Epithelial cell of esophagus (primary cell): ENCODE measurements around the gene RBL2.
"Not testable (repeated sequence)": the region's sequence is repeated elsewhere in the genome, so short reads cannot be mapped to it uniquely, and the experiment has no call there.

ENCODE experiments used
- DNase-seq: peaks from one replicate; pipeline ENCODE4 v3.0.0; 2010; ENCODE audit warnings: low read depth
- H3K4me3 ChIP-seq: 2 replicates; pipeline ENCODE4 v1.5.1; 2011; ENCODE audit warnings: mild to moderate bottlenecking, low read length, control low read depth
- TF ChIP-seq, protein P1 (sequence below): IDR thresholded peaks from 2 replicates; pipeline ENCODE4 v1.5.1; 2011; ENCODE audit warnings: low read depth, mild to moderate bottlenecking, low read length, control low read depth, inconsistent platforms; ENCODE audit not compliant: insufficient read depth; ENCODE audit errors: missing control alignments

Gene RBL2

GRCh38 chr16:53510704-53511070, 76.4 kb downstream of the RBL2 start:
- no peak overlapping the region for H3K4me3 ChIP-seq
- TF ChIP-seq, protein P1, sequence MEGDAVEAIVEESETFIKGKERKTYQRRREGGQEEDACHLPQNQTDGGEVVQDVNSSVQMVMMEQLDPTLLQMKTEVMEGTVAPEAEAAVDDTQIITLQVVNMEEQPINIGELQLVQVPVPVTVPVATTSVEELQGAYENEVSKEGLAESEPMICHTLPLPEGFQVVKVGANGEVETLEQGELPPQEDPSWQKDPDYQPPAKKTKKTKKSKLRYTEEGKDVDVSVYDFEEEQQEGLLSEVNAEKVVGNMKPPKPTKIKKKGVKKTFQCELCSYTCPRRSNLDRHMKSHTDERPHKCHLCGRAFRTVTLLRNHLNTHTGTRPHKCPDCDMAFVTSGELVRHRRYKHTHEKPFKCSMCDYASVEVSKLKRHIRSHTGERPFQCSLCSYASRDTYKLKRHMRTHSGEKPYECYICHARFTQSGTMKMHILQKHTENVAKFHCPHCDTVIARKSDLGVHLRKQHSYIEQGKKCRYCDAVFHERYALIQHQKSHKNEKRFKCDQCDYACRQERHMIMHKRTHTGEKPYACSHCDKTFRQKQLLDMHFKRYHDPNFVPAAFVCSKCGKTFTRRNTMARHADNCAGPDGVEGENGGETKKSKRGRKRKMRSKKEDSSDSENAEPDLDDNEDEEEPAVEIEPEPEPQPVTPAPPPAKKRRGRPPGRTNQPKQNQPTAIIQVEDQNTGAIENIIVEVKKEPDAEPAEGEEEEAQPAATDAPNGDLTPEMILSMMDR, result no peak
- no peak for DNase-seq

GRCh38 chr16:53511084-53511402, 76.8 kb downstream of the RBL2 start:
- no peak overlapping the region for H3K4me3 ChIP-seq
- no peak for DNase-seq
- TF ChIP-seq, protein P1, result no peak

DNA sequence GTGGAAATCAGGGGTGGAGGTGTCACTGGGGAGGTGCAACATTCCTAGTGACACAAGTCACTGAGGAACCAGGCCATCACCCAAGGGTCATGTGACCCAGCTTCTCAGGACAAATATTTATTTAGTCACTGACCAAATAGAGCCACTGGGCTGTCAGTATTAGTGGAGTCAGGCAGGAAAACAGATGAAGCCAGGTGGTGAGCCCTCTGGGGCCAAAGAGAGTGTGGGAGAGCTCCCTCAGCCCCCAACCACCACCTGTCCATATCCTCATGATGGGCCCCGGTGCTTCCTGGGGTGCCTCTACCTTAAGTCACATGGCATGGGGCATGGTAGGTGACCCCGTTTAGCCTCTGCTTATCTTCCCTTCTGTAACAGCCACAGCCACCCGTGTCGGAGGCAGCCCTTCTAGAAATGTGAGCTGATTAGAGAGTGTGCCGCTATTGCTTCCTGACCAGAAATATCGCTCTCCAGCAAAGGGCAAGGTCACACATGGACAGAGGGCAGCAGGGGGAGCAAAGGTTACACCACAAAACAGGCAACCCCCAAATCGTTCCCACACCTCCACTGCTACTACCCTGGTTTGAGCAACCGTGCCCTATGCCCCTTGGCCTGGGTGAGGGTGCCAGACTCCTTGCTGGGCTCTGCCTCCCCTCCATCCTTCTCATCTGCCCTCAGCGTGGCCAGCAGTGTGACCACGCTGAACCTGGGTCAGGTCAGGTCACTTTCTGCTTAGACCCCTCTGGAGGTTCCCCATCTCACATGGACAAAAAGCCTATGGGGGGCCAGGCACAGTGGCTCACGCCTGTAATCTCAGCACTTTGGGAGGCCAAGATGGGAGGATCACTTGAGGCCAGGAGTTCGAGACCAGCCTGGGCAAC, 77.4 kb downstream of the RBL2 start:
- TF ChIP-seq, protein P1, result no peak
- DNase-seq, result no peak
- no peak overlapping the region for H3K4me3 ChIP-seq

DNA sequence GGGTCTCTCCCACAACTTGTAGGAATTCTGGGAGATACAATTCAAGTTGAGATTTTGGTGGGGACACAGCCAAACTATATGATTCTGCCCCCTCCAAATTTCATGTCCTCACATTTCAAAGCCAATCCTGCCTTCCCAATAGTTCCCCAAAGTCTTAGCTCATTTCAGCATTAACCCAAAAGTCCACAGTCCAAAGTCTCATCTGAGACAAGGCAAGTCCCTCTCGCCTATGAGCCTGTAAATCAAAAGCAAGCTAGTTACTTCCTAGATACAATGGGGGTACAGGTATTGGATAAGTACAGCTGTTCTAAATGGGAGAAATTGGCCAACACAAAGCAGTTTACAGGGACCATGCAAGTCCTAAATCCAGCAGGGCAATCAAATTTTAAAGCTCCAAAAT, 78.5 kb downstream of the RBL2 start:
- not testable (repeated sequence) for H3K4me3 ChIP-seq, DNase-seq

DNA sequence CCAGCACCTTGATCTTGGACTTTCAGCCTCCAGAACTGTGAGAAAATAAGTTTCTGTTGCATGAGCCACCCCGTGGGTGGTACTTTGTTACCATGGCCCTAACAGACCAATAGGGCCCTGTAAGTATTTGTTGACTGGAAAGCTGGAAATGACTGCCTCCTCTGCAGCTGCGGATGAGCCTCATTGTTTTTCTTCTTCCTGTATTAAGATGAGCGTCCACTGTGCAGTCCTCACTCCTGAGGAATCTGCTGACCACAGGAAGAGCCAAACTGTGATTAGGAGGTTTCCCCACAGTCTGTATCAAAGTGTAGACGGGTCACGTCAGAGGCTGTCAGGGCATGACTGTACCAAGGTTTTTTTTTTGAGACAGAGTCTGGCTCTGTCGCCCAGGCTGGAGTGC, 81.0 kb downstream of the RBL2 start:
- DNase-seq, result no peak
- no peak overlapping the region for H3K4me3 ChIP-seq
- TF ChIP-seq, protein P1, result no peak

- TF ChIP-seq, protein P1, result no peak
- H3K4me3 ChIP-seq, result no peak overlapping the region
- DNase-seq, result no peak
Observed at GRCh38 chr16:53515811-53516210, 81.5 kb downstream of the RBL2 start.

- no peak overlapping the region for H3K4me3 ChIP-seq
- TF ChIP-seq, protein P1, result no peak
- DNase-seq, result no peak
Observed at GRCh38 chr16:53517851-53518250, 83.6 kb downstream of the RBL2 start.
